Measurements from ENCODE around the gene GALNT12.

The GALNT12 gene

DNA sequence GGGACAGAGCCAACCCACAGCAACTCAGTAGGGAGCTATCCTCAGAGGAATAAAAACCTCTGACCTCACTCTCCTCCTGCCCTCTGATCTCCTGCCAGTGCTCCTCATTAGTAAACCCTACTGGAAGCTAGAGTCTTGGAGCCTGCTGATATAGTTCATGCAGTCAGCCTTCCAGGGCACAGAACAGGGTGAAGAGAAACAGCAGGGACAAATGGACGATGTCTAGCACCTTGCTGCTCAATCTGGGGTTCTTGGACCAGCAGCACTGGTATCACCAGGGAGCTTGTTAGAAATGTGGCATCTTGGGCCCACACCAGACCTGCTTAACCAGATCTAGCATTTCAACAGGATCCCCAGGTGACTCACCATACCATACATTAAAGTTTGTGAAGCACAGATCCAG, 5.5 kb upstream of the GALNT12 start:
- no peak for DNase-seq (ENCODE audit: low spot score)

GRCh38 chr9:98804083-98804482, 3.4 kb upstream of the GALNT12 start:
- DNase-seq (ENCODE audit: low spot score) = no peak

- DNase-seq (ENCODE audit: low spot score) = no peak
Measured at GRCh38 chr9:98805506-98806272, 1.8 kb upstream of the GALNT12 start.

DNA sequence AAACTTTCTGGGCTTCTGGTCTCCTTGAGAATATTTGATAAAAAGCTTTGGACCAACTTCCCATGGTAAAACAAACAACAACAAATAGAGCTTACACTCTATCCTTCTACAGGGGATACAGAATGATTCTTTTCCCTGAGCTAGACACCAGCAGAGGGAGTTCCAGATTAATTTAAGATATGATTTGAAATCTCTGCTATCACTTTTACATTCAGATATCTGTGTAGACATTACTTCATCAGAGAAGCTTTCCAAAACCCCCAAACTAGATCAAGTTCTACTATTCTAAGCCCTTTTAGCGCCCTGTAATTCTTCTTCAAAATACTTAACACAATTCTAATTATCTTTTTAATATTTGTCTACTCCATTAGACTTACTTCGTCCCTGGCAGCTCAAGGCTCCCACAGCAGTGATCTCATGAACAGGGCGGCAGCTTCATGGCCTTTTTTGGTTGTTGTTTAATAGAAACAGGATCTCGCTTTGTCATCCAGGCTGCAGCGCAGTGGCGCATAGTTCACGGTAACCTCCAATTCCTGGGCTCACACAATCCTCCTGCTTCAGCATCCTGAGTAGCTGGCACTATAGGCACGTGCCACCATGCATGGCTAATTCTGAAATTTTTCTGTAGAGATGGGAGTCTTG, 955 bp upstream of the GALNT12 start:
- DNase-seq (ENCODE audit: low spot score) = no peak

GRCh38 chr9:98807814-98808195, 335 bp downstream of the GALNT12 start:
- peak; percentile 59 for DNase-seq (ENCODE audit: low spot score)

DNA sequence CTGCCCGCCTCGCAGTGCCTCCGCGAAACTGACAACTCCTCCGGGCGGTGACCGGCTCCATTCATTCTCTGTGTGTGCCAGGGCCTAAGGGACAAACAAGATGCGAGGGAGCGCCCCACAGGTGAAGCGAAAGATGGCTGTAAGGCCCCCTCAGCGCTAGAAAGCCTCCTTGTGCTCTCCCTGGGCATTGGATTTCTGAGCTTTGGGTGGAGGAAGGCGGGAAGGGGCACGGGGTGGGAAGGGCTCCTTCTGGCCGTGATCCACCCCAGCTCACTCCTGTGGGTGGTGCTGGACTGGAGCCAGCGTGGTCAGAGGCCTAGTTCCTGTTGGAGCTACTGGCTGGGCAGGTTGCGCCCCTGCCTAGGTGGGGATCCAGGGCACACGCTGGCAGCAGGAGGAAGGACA, 943 bp downstream of the GALNT12 start:
- peak; percentile 41 for DNase-seq (ENCODE audit: low spot score)

- DNase-seq (ENCODE audit: low spot score) = no peak
Measured at GRCh38 chr9:98808875-98809274, 1.4 kb downstream of the GALNT12 start.

DNA sequence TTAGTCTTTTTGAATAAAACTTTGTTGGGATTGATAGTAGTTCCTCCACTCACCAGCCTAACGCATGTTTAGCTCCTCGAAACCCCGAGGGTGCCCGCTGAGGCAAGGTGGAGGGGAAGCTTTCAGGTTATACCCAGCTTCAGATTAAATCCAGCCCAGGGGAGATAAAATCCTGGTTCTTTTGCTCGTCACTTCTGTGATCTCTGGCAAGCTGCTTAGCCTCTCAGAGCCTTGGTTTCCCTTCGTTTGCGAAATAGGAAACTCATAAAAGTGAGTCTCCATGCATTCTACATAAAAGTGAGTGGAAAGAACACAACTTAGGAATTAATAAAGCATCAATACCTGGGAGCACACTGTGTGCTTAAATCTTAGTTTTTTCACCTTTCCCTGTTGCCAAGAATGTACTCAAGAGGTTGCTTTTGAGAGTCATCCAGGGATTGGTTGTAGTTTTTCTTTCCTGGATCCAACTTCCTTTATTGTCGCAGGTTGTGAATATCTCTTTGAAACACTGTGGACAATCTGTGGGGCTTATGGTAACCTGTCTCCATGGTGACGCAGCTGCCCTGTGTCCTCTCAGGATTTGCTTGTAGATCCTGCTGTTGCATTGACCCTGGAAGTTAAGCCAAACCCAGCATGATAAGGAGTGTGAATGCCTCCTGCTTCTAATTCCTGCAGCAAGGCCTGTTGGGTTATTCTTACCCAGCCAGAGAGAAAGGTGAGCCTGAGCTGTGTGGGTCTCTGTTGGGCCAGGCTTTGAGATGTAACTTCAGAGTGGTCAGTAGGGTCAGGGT, 2.0 kb downstream of the GALNT12 start:
- DNase-seq (ENCODE audit: low spot score) = no peak

DNA sequence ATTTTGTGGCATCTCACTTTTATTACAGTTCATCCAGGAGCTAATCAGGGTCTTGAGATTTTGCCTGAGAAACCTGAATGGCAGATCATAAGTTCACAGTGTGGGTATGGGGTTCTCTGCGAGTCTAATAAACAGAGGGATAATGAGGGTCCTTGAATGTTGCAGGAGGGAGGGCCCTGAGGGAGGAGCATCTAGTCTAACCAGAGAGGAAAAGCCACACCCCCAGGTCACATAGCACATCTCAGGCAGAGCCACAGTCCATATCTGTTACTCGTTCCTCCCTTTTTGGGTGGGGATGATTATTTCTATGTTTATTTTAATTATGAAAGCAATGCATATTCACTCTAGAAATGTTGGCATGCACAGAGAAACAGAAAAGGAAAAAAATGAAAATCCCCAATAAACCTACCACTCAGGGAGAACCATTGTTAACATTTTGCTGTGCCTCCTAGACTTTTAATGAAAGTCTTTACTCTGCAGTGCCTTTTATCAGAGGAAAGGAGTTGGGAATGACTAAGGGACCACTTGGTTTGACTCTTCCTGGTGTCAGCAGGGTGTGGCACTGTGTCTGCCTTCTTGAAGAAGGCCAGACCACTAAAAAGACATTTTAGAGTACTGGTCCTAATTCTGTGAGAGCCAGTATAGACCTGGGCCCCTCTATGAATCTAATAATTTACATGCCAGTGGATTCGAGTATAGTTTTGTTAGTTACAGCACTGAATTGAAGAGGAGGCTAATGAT, 2.8 kb downstream of the GALNT12 start:
- DNase-seq (ENCODE audit: low spot score) = no peak

GRCh38 chr9:98811051-98811650, 3.7 kb downstream of the GALNT12 start:
- DNase-seq (ENCODE audit: low spot score) = no peak

DNA sequence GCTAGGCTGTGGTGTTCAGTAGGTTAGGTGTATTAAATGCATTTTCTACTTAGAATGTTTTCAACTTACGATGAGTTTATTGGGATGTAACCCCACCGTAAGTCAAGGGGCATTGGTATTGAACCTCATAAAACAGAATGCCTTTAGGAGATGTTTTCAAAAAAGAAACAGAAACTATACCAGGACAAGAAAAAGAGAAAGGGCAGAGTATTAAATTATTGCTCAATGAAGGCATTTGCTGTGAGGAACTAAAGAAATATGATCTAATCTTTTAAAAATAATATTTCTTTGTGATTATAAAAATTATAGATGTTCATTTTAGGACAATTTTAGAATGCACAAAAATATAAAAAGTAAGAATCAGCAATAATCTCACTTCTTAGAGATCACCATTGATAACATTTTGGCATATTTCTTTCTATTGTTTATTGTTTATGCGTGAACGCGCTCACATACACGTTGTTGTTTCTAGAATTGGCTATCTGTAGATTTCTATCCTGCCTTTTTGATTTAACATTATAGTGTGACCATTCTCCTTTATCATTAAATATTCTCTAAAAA, 8.0 kb downstream of the GALNT12 start:
- DNase-seq (ENCODE audit: low spot score) = no peak

GRCh38 chr9:98818764-98819163, 11.3 kb downstream of the GALNT12 start:
- no peak for DNase-seq (ENCODE audit: low spot score)

- DNase-seq (ENCODE audit: low spot score) = no peak
Measured at GRCh38 chr9:98819231-98819630, 11.8 kb downstream of the GALNT12 start.

DNA sequence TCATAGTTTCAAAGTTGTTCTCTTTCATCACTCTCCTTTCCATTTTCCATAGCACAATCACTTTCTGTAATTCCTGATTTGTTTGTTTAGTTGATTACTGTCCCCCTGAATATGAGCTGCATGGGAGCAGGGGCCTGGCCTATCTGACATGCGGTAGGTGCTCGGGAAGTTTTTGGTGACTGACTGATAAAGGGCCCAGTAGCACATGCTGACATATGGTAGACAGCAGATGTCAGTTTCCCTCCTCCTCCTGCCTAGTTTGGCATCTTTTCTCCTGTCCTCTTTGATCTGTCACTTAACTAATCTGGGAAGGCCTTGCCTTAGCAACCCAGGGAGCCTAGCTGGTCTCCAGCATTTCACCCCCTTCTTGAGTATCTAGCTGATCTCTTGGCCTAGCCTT, 14.4 kb downstream of the GALNT12 start:
- DNase-seq (ENCODE audit: low spot score) = no peak

DNA sequence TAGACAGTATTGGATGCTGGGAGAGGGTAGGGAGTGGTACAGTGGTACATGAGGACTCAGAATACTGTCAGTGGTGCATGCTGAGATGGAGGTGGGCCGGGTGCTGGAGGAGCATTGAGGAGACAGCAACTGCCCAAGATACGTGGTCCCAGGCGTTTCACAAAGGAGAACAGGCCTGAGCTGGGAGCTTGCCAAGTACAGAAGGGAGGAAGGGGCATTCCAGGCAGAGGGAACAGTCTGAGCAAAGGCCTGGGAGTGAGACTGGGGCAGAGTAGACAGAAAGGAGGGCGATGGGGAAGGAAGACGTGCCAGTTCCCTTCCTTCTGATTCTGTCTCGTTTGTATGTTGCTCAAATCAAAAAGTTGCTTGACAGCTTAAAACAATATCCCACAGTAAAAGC, 15.2 kb downstream of the GALNT12 start:
- no peak for DNase-seq (ENCODE audit: low spot score)

DNA sequence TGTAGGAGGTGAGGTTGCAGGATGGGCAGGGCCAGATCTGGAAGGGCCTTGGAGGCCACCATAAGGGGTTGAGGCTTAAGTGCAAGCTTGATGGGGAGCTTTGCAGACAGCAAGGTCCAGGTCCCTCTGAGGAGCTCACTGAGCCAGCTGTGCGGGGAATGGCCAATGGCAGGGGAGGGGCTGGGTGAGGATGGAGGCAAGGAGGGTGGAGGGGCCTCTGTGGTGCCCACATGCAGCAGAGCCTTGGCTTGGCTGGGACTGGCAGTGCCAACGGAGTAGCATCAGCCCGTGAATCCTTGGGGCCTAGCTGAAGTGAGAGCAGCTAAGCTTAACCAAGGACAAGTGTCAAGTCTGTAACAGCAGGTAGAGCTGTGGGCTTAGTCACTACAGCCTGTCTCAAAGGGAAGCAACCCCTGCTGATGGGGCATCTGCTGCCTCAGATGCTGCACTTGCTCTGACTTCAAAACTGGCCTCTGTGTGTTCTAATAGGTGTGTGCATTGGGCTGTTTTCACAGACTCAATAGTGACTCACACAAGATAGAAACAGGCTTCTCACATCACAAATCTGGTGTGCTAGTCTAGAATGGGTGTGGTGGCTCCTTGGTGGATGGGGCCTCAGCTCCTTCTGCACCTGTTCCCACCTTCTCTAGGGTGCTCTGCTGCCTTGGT, 16.3 kb downstream of the GALNT12 start:
- DNase-seq (ENCODE audit: low spot score) = no peak

DNA sequence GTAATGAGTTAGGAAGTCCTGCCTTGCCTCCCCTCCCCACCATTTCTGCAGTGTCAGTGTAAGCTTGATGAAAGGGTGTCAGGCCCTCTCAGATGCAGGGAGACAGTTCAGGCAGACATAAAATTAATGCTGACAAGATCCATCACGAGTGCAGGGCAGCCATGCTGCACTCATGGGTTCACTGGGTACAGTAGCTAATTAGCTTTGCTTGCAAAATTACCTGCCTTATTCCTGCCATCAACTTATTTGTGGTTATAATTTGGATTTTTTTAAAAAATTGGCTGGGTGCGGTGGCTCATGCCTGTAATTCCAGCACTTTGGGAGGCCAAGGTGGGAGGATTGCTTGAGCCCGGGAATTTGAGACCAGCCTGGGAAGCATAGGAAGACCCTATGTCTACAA, 17.9 kb downstream of the GALNT12 start:
- no peak for DNase-seq (ENCODE audit: low spot score)

- no peak for DNase-seq (ENCODE audit: low spot score)
Measured at GRCh38 chr9:98826716-98827115, 19.2 kb downstream of the GALNT12 start.

DNA sequence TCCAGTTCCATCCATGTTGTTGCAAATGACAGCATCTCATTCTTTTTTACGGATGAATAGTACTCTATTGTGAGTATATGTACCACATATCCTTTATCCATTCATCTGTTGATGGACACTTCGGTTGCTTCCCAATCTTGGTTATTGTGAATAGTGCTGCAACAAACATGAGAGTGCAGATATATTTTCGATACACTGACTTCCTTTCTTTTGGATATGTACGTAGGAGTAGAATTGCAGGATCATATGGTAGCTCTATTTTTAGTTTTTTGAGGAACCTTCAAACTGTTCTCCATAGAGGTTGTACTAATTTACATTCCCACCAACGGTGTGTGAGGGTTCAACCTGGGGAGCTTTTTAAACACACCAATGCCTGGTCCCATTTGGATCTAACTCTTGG, 22.3 kb downstream of the GALNT12 start:
- no peak for DNase-seq (ENCODE audit: low spot score)

- no peak for DNase-seq (ENCODE audit: low spot score)
Measured at GRCh38 chr9:98830554-98830953, 23.1 kb downstream of the GALNT12 start.

GRCh38 chr9:98831696-98832095, 24.2 kb downstream of the GALNT12 start:
- no peak for DNase-seq (ENCODE audit: low spot score)

Data from iPS-NIHi11 (cell line).